Activated CD8-positive, alpha-beta memory T cell treated with anti-CD3 and anti-CD28 coated beads, Interleukin-2, amount 50 U/mL, for 48 hours (primary cell): ENCODE results near the gene PRKCZ.

Source experiments
- DNase-seq: peaks from one replicate; pipeline ENCODE4 v3.0.0-alpha.2; 2020

PRKCZ gene

GRCh38 chr1:2215909-2216766, 165.9 kb downstream of the PRKCZ start:
- no peak for DNase-seq

GRCh38 chr1:2216767-2217058, 166.5 kb downstream of the PRKCZ start:
- no peak for DNase-seq

- DNase-seq: no peak
These were observed 171.1 kb downstream of the PRKCZ start for GRCh38 chr1:2221271-2221670.

GRCh38 chr1:2224170-2224584, 174.0 kb downstream of the PRKCZ start:
- no peak for DNase-seq

- DNase-seq: no peak
These were observed 174.6 kb downstream of the PRKCZ start for GRCh38 chr1:2224631-2225428.

- no peak for DNase-seq
These were observed 176.5 kb downstream of the PRKCZ start for GRCh38 chr1:2226525-2227345.

GRCh38 chr1:2227346-2228156, 177.3 kb downstream of the PRKCZ start:
- DNase-seq: peak; percentile 98

GRCh38 chr1:2228157-2228594, 178.0 kb downstream of the PRKCZ start, which contains the start of gene SKI:
TSS of gene SKI (plus strand) at chr1:2228319. CDS start at chr1:2228767, 448 bp downstream.
- DNase-seq: no peak

GRCh38 chr1:2228694-2229036, 178.5 kb downstream of the PRKCZ start:
- DNase-seq: no peak

GRCh38 chr1:2229037-2229864, 179.0 kb downstream of the PRKCZ start:
- peak; percentile 77 for DNase-seq

GRCh38 chr1:2229911-2230731, 179.9 kb downstream of the PRKCZ start:
- DNase-seq: no peak

- DNase-seq: peak; percentile 78
These were observed 180.7 kb downstream of the PRKCZ start for GRCh38 chr1:2230781-2231531.

GRCh38 chr1:2231532-2232254, 181.5 kb downstream of the PRKCZ start:
- DNase-seq: peak; percentile 81

- DNase-seq: no peak
These were observed 182.2 kb downstream of the PRKCZ start for GRCh38 chr1:2232255-2232915.

GRCh38 chr1:2232916-2233438, 182.8 kb downstream of the PRKCZ start:
- DNase-seq: no peak

- no peak for DNase-seq
These were observed 183.3 kb downstream of the PRKCZ start for GRCh38 chr1:2233468-2233867.

GRCh38 chr1:2233997-2234761, 184.0 kb downstream of the PRKCZ start:
- peak; percentile 76 for DNase-seq
